Panc1 (cell line): ENCODE measurements around the gene MGST2. TPM values are rescaled to one million over a fixed set of nuclear protein-coding genes. Genes with fewer than 3 reads are reported as not detected.

Experiments
- ATAC-seq: fragments of 200-7000 bp; cut with Tn5 transposase; 2 replicates; pipeline ENCODE4 v1.9.1; 2020; ENCODE audit warnings: mild to moderate bottlenecking, moderate library complexity
- BruUV-seq: library from RNA; stranded (reverse); fragments of 400-500 nt; replicated peaks from 2 replicates; lab custom pipeline; 2021; lab: Mats Ljungman, UMichigan
- CTCF ChIA-PET: fragments of 300-600 bp; sonication (Branson Sonifier 250); formaldehyde crosslinking; loops from one replicate; lab custom pipeline; 2022; ENCODE audit warnings: antibody characterized with exemption; lab: Charles Lee
- POLR2A ChIA-PET: fragments of 300-600 bp; sonication (Branson Sonifier 250); formaldehyde crosslinking; loops from one replicate; lab custom pipeline; 2022; ENCODE audit warnings: antibody characterized with exemption; lab: Charles Lee
- DNase-seq: peaks from one replicate; pipeline ENCODE4 v3.0.0-alpha.2; 2010; ENCODE audit warnings: low read depth, low spot score
- H3K27ac ChIP-seq: 2 replicates; pipeline ENCODE4 v1.5.1; 2011; ENCODE audit warnings: mild to moderate bottlenecking, low read length, inconsistent platforms
- H3K27me3 ChIP-seq: fragments of 200-500 bp; sonication (Bioruptor generic); 2 replicates; pipeline ENCODE4 v1.6.0; 2014; ENCODE audit warnings: low read length, inconsistent platforms; ENCODE audit not compliant: control insufficient read depth, insufficient read depth
- H3K36me3 ChIP-seq: fragments of 200-500 bp; sonication (Bioruptor generic); 2 replicates; pipeline ENCODE4 v1.5.1; 2014; ENCODE audit warnings: inconsistent platforms, mild to moderate bottlenecking, low read length, moderate library complexity; ENCODE audit not compliant: control insufficient read depth, insufficient read depth
- H3K4me1 ChIP-seq: 2 replicates; pipeline ENCODE4 v1.5.1; 2011; ENCODE audit warnings: inconsistent platforms, mild to moderate bottlenecking, low read length, moderate library complexity; ENCODE audit not compliant: control insufficient read depth, insufficient read depth
- H3K4me3 ChIP-seq, 2 experiments: 2 replicates each; pipeline ENCODE4 v1.5.1; 2011 to 2012; ENCODE audit warnings: low read depth in 2 of 2, low read length in 2 of 2, mild to moderate bottlenecking in 2 of 2, inconsistent platforms in 1 of 2, moderate library complexity in 1 of 2
- H3K9me3 ChIP-seq: fragments of 200-500 bp; sonication (Bioruptor generic); 2 replicates; pipeline ENCODE4 v1.5.1; 2014; ENCODE audit warnings: low read depth, mild to moderate bottlenecking, inconsistent platforms, low read length, moderate library complexity; ENCODE audit not compliant: control insufficient read depth, insufficient read depth
- CTCF ChIP-seq: fragments of 450-650 bp; IDR thresholded peaks from 2 replicates; pipeline ENCODE4 v1.5.1; 2017; ENCODE audit warnings: mild to moderate bottlenecking
- POLR2AphosphoS5 ChIP-seq: IDR thresholded peaks from 2 replicates; pipeline ENCODE4 v1.6.1; 2012; ENCODE audit warnings: mild to moderate bottlenecking, low read depth, low read length, moderate library complexity
- REST ChIP-seq, 2 experiments: IDR thresholded peaks; 2 replicates each; pipeline ENCODE4 v1.6.1; 2011 to 2012; ENCODE audit warnings: low read depth in 2 of 2, control low read depth in 1 of 2, low read length in 1 of 2, mild to moderate bottlenecking in 1 of 2, moderate library complexity in 1 of 2; ENCODE audit not compliant: insufficient read depth in 1 of 2
- SIN3A ChIP-seq: IDR thresholded peaks from 2 replicates; pipeline ENCODE4 v1.6.1; 2012; ENCODE audit warnings: low read depth, mild to moderate bottlenecking, low read length, moderate library complexity, borderline replicate concordance; ENCODE audit not compliant: insufficient read depth
- TCF7L2 ChIP-seq: IDR thresholded peaks from 2 replicates; pipeline ENCODE4 v1.6.1; 2011; ENCODE audit warnings: mild to moderate bottlenecking, low read depth, low read length, inconsistent platforms
- in situ Hi-C: cut with HindIII; loops from 2 replicates; pipeline ENCODE4 v1.10.0; 2016; ENCODE audit warnings: low sequenced_read_pairs, low pct_unique_long_range_greater_than_20kb
- intact Hi-C: fragments of 100-400 bp; cut with micrococcal nuclease; formaldehyde crosslinking; loops from one replicate; pipeline ENCODE4 v1.10.0; 2022; ENCODE audit not compliant: unreplicated experiment
- total RNA-seq: library from RNA; stranded (reverse); gene quantifications from one replicate; pipeline ENCODE4 v1.2.1, GENCODE V29; 2021; ENCODE audit not compliant: unreplicated experiment

MGST2 gene
- total RNA-seq, 1 experiment from 2014 or later: 17.4 TPM

GRCh38 chr4:139734875-139735380 lies 69.3 kb downstream of the MGST2 start:
- no TSS peak for BruUV-seq
- H3K36me3 ChIP-seq: no peaks in the 10 kb centered on the region
- H3K4me3 ChIP-seq: peak overlapping the region; percentile 31 to 48
- in situ Hi-C loops (no loop called here), intact Hi-C loops (loop anchor here (10.0 kb wide), 3 partner anchors 280 to 530 kb away; partner anchors contain the start of gene MAML3)
- peak overlapping the region; percentile 69 for H3K27ac ChIP-seq
- DNase-seq (no peak), ATAC-seq (peak; percentile 97)
- TF ChIP-seq CTCF: peak; percentile 83
- TF ChIP-seq SIN3A: no peak
- no peak for TF ChIP-seq POLR2AphosphoS5
- no peak for TF ChIP-seq TCF7L2
- no peaks in the 10 kb centered on the region for H3K9me3 ChIP-seq
- CTCF ChIA-PET: no interaction called here
- no peaks in the 10 kb centered on the region for H3K27me3 ChIP-seq
- H3K4me1 ChIP-seq: peaks cover 3% of the 10 kb centered on the region
- POLR2A ChIA-PET: no interaction called here

- Histone ChIP-seq H3K36me3 (no peaks in the 10 kb centered on the region), H3K9me3 (no peaks in the 10 kb centered on the region), H3K4me3 (peak overlapping the region; percentile 31 to 48), H3K27ac (no peak overlapping the region), H3K27me3 (no peaks in the 10 kb centered on the region), H3K4me1 (peaks cover 3% of the 10 kb centered on the region)
- BruUV-seq: no TSS peak
- CTCF ChIA-PET: no interaction called here
- in situ Hi-C loops: no loop called here
- intact Hi-C loops: loop anchor here (10.0 kb wide), 3 partner anchors 279 to 529 kb away; partner anchors contain the start of gene MAML3
- DNase-seq (no peak), ATAC-seq (no peak)
- TF ChIP-seq POLR2AphosphoS5 (no peak), CTCF (no peak), TCF7L2 (no peak), SIN3A (no peak), REST (IDR thresholded peaks at IDR 0.05; ENCODE audit: insufficient read depth in 1 of 2, low read depth in 2 of 2, low read length in 1 of 2) (no peak)
- POLR2A ChIA-PET: no interaction called here
Observed at GRCh38 chr4:139735381-139736273, 70.0 kb downstream of the MGST2 start.
